Common myeloid progenitor, CD34-positive (primary cell): ENCODE measurements around the gene SLIT1.

Source experiments
- CTCF ChIA-PET: fragments of 350-600 bp; sonication (Branson Sonifier 250); formaldehyde crosslinking; loops from one replicate; lab custom pipeline; 2021; ENCODE audit warnings: antibody characterized with exemption; lab: Charles Lee
- POLR2A ChIA-PET: fragments of 350-600 bp; sonication (Branson Sonifier 250); formaldehyde crosslinking; loops from one replicate; lab custom pipeline; 2021; ENCODE audit warnings: antibody characterized with exemption; lab: Charles Lee
- DNase-seq, 3 donors: peaks; one replicate each; pipeline versions ENCODE4 v3.0.0 to v3.0.0-alpha.2; 2013
- H3K27ac ChIP-seq, 2 experiments: 1 replicate in 1 of 2; 2 replicates in 1 of 2; pipeline ENCODE4 v1.7.0; 2013; ENCODE audit warnings: inconsistent platforms in 2 of 2, low read length in 2 of 2, mild to moderate bottlenecking in 2 of 2, low read depth in 1 of 2, moderate library complexity in 1 of 2; ENCODE audit not compliant: severe bottlenecking in 2 of 2, insufficient read depth in 1 of 2, poor library complexity in 1 of 2
- H3K27me3 ChIP-seq, 5 experiments: replicated peaks in 2 of 5; 1 replicate in 3 of 5; 2 replicates in 2 of 5; pipeline versions ENCODE4 v1.6.1 to v1.7.0; 2013; ENCODE audit warnings: low read length in 4 of 5, mild to moderate bottlenecking in 2 of 5, moderate library complexity in 2 of 5, inconsistent platforms in 1 of 5; ENCODE audit not compliant: insufficient read depth in 5 of 5, control insufficient read depth in 4 of 5
- H3K36me3 ChIP-seq, 4 experiments: 1 replicate in 2 of 4; 2 replicates in 2 of 4; pipeline versions ENCODE4 v1.6.1 to v1.7.0; 2013; ENCODE audit warnings: low read length in 3 of 4, control low read depth in 1 of 4, mild to moderate bottlenecking in 1 of 4; ENCODE audit not compliant: control insufficient read depth in 4 of 4, insufficient read depth in 4 of 4
- H3K4me1 ChIP-seq, 4 experiments: 1 replicate in 3 of 4; 2 replicates in 1 of 4; pipeline versions ENCODE4 v1.6.1 to v1.7.1; 2013; ENCODE audit warnings: low read length in 3 of 4, mild to moderate bottlenecking in 3 of 4, control low read depth in 1 of 4, inconsistent platforms in 1 of 4, moderate library complexity in 1 of 4; ENCODE audit not compliant: control insufficient read depth in 4 of 4, insufficient read depth in 4 of 4; ENCODE audit errors: control extremely low read depth in 1 of 4
- H3K4me3 ChIP-seq, 7 experiments: 1 replicate in 4 of 7; 2 replicates in 3 of 7; pipeline versions ENCODE4 v1.5.1 to v1.7.0; 2013; ENCODE audit warnings: mild to moderate bottlenecking in 7 of 7, low read length in 6 of 7, moderate library complexity in 6 of 7, inconsistent platforms in 2 of 7, low read depth in 2 of 7, control low read depth in 1 of 7; ENCODE audit not compliant: insufficient read depth in 4 of 7, control insufficient read depth in 1 of 7; ENCODE audit errors: extremely low read depth in 1 of 7
- H3K9me3 ChIP-seq, 5 experiments: 1 replicate in 4 of 5; 2 replicates in 1 of 5; pipeline versions ENCODE4 v1.6.1 to v1.7.1; 2013; ENCODE audit warnings: low read length in 4 of 5, mild to moderate bottlenecking in 2 of 5, inconsistent platforms in 1 of 5, low read depth in 1 of 5, moderate library complexity in 1 of 5; ENCODE audit not compliant: control insufficient read depth in 4 of 5, insufficient read depth in 2 of 5; ENCODE audit errors: control extremely low read depth in 1 of 5
- WGBS: methylation state at CpG from one replicate; pipeline ENCODE4 v1.1.5; 2013; ENCODE audit not compliant: insufficient coverage; 5-methylcytosine and 5-hydroxymethylcytosine counted together

The SLIT1 gene

GRCh38 chr10:97000487-97001182 is 185.1 kb downstream of the SLIT1 start:
- H3K36me3 ChIP-seq, result no peaks in the 10 kb centered on the region
- 91% methylated on average over 18 of the region's 25 CpGs for WGBS
- H3K9me3 ChIP-seq, result no peaks in the 10 kb centered on the region
- ChIA-PET CTCF (interaction anchor here (1.1 kb wide), 1 partner anchor 89 kb away, joined by 3 read pairs; no protein-coding TSS in a partner anchor), POLR2A (no interaction called here)
- DNase-seq, result no peak
- no peak overlapping the region for H3K4me3 ChIP-seq
- no peak overlapping the region for H3K27ac ChIP-seq
- H3K4me1 ChIP-seq, result peaks cover 0 to 7% (median 2%) of the 10 kb centered on the region in 4 experiments
- H3K27me3 ChIP-seq, result no peaks in the 10 kb centered on the region

GRCh38 chr10:96999987-97000386 is 185.8 kb downstream of the SLIT1 start:
- Histone ChIP-seq H3K36me3 (no peaks in the 10 kb centered on the region), H3K9me3 (no peaks in the 10 kb centered on the region), H3K27ac (no peak overlapping the region), H3K4me1 (peaks cover 0 to 8% (median 2%) of the 10 kb centered on the region in 4 experiments), H3K27me3 (no peaks in the 10 kb centered on the region), H3K4me3 (no peak overlapping the region)
- no peak for DNase-seq
- WGBS, result 95% methylated on average over 2 of the region's 4 CpGs
- ChIA-PET POLR2A (no interaction called here), CTCF (no interaction called here)

GRCh38 chr10:96999337-96999736 is 186.4 kb downstream of the SLIT1 start:
- CTCF ChIA-PET, result no interaction called here
- H3K4me1 ChIP-seq, result peaks cover 0 to 8% (median 2%) of the 10 kb centered on the region in 4 experiments
- WGBS, result 76% methylated on average over 2 of the region's 4 CpGs
- H3K36me3 ChIP-seq, result no peaks in the 10 kb centered on the region
- DNase-seq, result no peak
- no peak overlapping the region for H3K4me3 ChIP-seq
- no peak overlapping the region for H3K27ac ChIP-seq
- H3K9me3 ChIP-seq, result no peaks in the 10 kb centered on the region
- POLR2A ChIA-PET, result no interaction called here
- no peaks in the 10 kb centered on the region for H3K27me3 ChIP-seq

- H3K36me3 ChIP-seq, result no peaks in the 10 kb centered on the region
- H3K4me1 ChIP-seq, result peaks cover 0 to 8% (median 2%) of the 10 kb centered on the region in 4 experiments
- DNase-seq, result peak; percentile 13 to 60 (median 59)
- 83% methylated on average over 14 of the region's 14 CpGs for WGBS
- H3K27me3 ChIP-seq, result no peaks in the 10 kb centered on the region
- ChIA-PET POLR2A (no interaction called here), CTCF (interaction anchor here (0.9 kb wide), 1 partner anchor 19 kb away, joined by 3 read pairs; no protein-coding TSS in a partner anchor)
- no peaks in the 10 kb centered on the region for H3K9me3 ChIP-seq
- H3K27ac ChIP-seq, result no peak overlapping the region
- no peak overlapping the region for H3K4me3 ChIP-seq
Measured at GRCh38 chr10:96998329-96998888, 187.3 kb downstream of the SLIT1 start.

GRCh38 chr10:96996275-96996965 is 189.3 kb downstream of the SLIT1 start:
- Histone ChIP-seq H3K4me1 (peaks cover 0 to 8% (median 3%) of the 10 kb centered on the region in 4 experiments), H3K9me3 (no peaks in the 10 kb centered on the region), H3K27me3 (no peaks in the 10 kb centered on the region), H3K36me3 (no peaks in the 10 kb centered on the region), H3K27ac (no peak overlapping the region), H3K4me3 (no peak overlapping the region)
- WGBS, result 94% methylated on average over 6 of the region's 6 CpGs
- ChIA-PET CTCF (interaction anchor here (1.0 to 3.9 kb wide), 6 partner anchors 10 to 67 kb away, joined by 3 to 22 read pairs (median 6); no protein-coding TSS in a partner anchor), POLR2A (no interaction called here)
- no peak for DNase-seq

- Histone ChIP-seq H3K27ac (no peak overlapping the region), H3K9me3 (no peaks in the 10 kb centered on the region), H3K36me3 (no peaks in the 10 kb centered on the region), H3K4me3 (no peak overlapping the region), H3K4me1 (peaks cover 0 to 8% (median 3%) of the 10 kb centered on the region in 4 experiments), H3K27me3 (no peaks in the 10 kb centered on the region)
- ChIA-PET CTCF (interaction anchor here (0.8 to 3.9 kb wide), 7 partner anchors 9 to 66 kb away, joined by 3 to 22 read pairs (median 5); no protein-coding TSS in a partner anchor), POLR2A (no interaction called here)
- WGBS, result 40% methylated on average over 3 of the region's 4 CpGs
- DNase-seq, result peak; percentile 15 to 63 (median 55)
Measured at GRCh38 chr10:96995851-96996250, 189.9 kb downstream of the SLIT1 start.
